HG03159 (cell line): ENCODE measurements around the gene DAB2.
"Not testable (repeated sequence)": the region's sequence is repeated elsewhere in the genome, so short reads cannot be mapped to it uniquely, and the experiment has no call there.

Experiments used
- ATAC-seq: cut with Tn5 transposase; IDR thresholded peaks from one replicate; pipeline ENCODE4 v1.9.1; 2021; ENCODE audit warnings: mild to moderate bottlenecking, moderate library complexity; ENCODE audit not compliant: unreplicated experiment

The DAB2 gene

DNA sequence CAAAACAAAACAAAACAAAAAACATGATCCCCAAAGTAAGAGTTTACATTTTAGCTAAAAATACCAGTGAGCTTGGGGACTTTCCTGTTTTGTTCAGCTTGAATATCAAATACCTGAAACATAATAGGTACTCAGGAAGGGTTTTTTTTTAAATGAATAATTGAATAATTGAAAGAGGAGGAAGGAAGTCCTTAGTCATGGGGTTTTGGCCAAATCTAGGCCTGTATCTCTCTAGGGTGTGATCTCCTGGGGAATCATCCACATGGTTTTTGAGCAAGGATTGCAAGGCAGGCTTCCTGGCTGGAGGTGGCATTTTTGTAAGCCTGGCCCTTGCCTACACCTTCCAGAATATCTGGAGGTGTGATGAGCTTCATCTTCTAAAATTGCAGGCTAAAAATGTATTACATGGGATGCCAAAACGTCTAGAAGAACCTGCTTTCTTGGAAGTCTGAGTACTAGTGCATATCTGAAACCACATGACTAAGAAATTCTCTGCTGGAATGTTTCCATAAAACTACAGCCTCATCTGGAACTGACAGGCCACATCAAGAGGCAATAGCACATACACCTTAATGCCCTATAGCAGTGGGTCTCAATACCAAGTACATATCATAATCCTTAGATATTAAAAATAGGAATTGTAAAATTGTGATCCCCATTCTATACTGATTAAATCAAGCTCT lies 70.9 kb downstream of the DAB2 start:
- no peak for ATAC-seq

DNA sequence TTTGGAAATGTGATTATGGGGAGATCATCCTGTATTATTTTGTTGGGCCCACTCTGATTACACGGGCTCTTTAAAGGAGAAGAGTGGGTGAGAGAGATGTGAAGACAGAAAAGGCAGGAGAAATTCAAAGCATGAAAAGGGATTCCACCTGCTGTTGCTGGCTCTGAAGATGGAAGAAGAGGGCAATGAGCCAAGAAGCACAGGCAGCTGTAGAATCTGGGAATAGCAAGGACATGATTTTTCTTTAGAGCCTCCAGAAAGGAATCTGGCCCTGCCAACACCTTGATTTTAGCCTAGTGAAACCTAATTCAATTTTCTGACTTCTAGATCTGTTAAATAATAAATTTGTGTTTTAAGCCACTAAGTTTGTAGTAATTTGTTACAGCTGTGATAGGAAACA lies 71.8 kb downstream of the DAB2 start:
- no peak for ATAC-seq

- no peak for ATAC-seq
Observed at GRCh38 chr5:39352170-39352569, 72.6 kb downstream of the DAB2 start.

GRCh38 chr5:39349484-39349883 lies 75.3 kb downstream of the DAB2 start:
- no peak for ATAC-seq

DNA sequence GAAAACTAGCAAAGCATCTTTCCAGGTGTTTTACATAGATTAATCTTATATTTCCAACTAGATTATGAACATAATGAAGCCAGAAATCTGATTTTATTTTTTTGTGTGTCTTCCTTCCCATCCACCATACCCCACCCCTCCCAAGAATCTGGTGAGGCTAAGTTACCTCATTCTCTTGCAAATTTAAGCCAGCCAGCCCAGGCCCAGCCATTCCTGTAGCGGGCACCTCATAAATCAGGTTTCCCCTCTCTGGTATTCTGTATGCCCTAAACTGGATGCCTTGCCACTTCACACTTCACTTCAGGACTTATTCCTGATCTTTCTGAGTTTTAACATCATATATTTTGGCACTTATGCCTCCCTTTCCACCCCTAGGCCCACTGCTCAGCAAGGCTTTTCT lies 82.3 kb downstream of the DAB2 start:
- ATAC-seq, result no peak

DNA sequence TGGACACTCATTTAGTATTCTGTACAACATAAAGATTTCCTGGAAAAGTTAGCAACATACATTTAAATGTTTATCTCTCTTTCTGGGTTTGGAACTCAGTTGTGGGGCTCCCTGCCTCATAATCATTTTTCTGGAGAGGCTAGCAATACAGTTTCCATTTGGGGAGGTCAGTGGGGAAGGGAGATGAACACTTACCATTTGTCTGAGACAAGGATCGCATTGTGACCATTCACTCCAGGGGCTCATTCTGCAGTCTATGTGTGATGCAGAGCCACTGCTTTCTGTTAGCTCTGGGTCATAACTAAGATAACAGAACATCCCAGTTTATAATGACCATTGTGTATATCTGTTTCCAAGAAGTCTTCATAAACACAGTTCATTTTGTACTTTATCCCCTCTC lies 82.9 kb downstream of the DAB2 start:
- no peak for ATAC-seq

GRCh38 chr5:39340506-39340905 lies 84.3 kb downstream of the DAB2 start:
- no peak for ATAC-seq

GRCh38 chr5:39337252-39337915 lies 87.4 kb downstream of the DAB2 start:
- ATAC-seq, result no peak

DNA sequence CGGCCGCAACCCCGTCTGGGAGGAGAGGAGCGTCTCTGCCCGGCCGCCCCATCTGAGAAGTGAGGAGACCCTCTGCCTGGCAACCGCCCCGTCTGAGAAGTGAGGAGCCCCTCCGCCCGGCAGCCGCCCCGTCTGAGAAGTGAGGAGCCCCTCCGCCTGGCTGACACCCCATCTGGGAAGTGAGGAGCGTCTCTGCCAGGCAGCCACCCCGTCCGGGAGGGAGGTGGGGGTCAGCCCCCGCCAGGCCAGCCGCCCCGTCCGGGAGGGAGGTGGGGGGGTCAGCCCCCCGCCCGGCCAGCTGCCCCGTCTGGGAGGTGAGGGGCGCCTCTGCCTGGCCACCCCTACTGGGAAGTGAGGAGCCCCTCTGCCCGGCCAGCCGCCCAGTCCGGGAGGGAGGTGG lies 90.5 kb downstream of the DAB2 start:
- not testable (repeated sequence) for ATAC-seq

DNA sequence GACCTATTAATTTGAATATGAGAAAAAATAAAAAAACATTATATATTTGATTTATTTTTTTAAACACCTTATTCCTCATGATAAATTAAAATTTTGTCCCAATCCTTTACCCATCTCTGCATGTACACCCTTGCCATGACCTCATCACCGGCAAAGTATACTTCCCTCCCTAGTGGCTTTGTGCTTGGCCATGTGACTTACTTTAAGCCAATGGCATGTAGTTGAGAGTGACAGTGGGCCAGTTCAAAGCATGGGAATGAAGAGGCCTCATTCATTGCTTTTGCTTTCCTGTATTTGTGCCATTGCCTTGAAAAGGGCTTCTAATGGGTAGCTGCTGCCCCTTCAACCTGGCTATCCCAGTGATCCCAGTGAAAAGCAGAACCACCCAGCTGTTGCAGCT lies 91.7 kb downstream of the DAB2 start:
- ATAC-seq, result no peak

- ATAC-seq, result no peak
Observed at GRCh38 chr5:39331861-39332381, 92.9 kb downstream of the DAB2 start.

- no peak for ATAC-seq
Observed at GRCh38 chr5:39328731-39329130, 96.0 kb downstream of the DAB2 start.

DNA sequence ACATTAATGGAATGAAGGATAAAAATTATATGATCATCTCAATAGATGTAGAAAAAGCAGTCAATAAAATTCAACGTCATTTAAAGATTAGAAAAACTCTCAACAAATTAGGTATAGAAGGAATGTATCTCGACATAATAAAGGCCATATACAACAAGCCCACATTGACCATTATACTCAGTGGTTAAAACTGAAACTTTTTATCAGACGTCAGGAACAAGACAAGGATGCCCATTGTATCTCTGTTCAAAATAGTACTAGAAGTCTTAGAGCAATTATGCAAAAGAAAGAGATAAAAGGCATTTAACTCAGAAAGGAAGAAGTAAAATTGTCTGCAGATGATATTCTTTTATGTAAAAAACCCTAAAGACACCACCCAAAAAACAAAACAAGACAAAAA lies 101.2 kb downstream of the DAB2 start:
- no peak for ATAC-seq
